Activated CD4-positive, alpha-beta T cell treated with anti-CD3 and anti-CD28 coated beads for 36 hours (primary cell): Measurements from ENCODE around the gene COL20A1. TPM values are rescaled to one million over a fixed set of nuclear protein-coding genes. Genes with fewer than 3 reads are reported as not detected.

Experiments
- ATAC-seq: fragments of 200-7000 bp; cut with Tn5 transposase; one replicate; pipeline ENCODE4 v1.10.0; 2021; ENCODE audit warnings: mild to moderate bottlenecking, moderate library complexity
- CTCF ChIA-PET: fragments of 350-600 bp; sonication (Branson Sonifier 250); formaldehyde crosslinking; loops from one replicate; lab custom pipeline; 2021; ENCODE audit warnings: antibody characterized with exemption; lab: Charles Lee
- POLR2A ChIA-PET: fragments of 350-600 bp; sonication (Branson Sonifier 250); formaldehyde crosslinking; loops from one replicate; lab custom pipeline; 2021; ENCODE audit warnings: antibody characterized with exemption, inconsistent platforms; lab: Charles Lee
- DNase-seq: peaks from one replicate; pipeline ENCODE4 v3.0.0-alpha.2; 2020
- H3K27ac Mint-ChIP-seq: one replicate; pipeline ENCODE4 v1.8.0; 2021; ENCODE audit warnings: mixed read lengths
- H3K27me3 Mint-ChIP-seq: one replicate; pipeline ENCODE4 v1.8.0; 2021; ENCODE audit warnings: mixed read lengths
- H3K36me3 Mint-ChIP-seq: one replicate; pipeline ENCODE4 v1.8.0; 2021; ENCODE audit warnings: low read depth, mixed read lengths
- H3K4me1 Mint-ChIP-seq: one replicate; pipeline ENCODE4 v1.8.0; 2021; ENCODE audit warnings: mixed read lengths
- H3K4me3 Mint-ChIP-seq: one replicate; pipeline ENCODE4 v1.8.0; 2021; ENCODE audit warnings: mild to moderate bottlenecking, moderate library complexity, mixed read lengths
- H3K9me3 Mint-ChIP-seq: one replicate; pipeline ENCODE4 v1.8.0; 2021; ENCODE audit warnings: low read depth, mixed read lengths
- intact Hi-C, 2 experiments: fragments of 100-400 bp; cut with DNase I in 1 of 2; cut with micrococcal nuclease in 1 of 2; formaldehyde crosslinking; loops; one replicate each; pipeline versions ENCODE4 v1.14.2 to v1.15.1; 2022 to 2024; cut with DNase I, micrococcal nuclease
- total RNA-seq, 2 experiments: library from RNA; stranded (reverse); gene quantifications; one replicate each; pipeline ENCODE4 v1.2.3, GENCODE V29; 2021

The COL20A1 gene
- total RNA-seq, 2 experiments from 2014 or later: 0.04 to 0.09 TPM

GRCh38 chr20:63286781-63287696 is 5.9 kb upstream of the COL20A1 start:
- H3K36me3 Mint-ChIP-seq: peaks cover 15% of the 10 kb centered on the region
- ATAC-seq: no peak
- H3K27me3 Mint-ChIP-seq: no peaks in the 10 kb centered on the region
- ChIA-PET CTCF (interaction anchor here (1.5 kb wide), 1 partner anchor 9 kb away, joined by 3 read pairs; no protein-coding TSS in a partner anchor), POLR2A (no interaction called here)
- peaks cover 3% of the 10 kb centered on the region for H3K4me1 Mint-ChIP-seq
- intact Hi-C loops: no loop called here
- H3K27ac Mint-ChIP-seq: no peak overlapping the region
- H3K9me3 Mint-ChIP-seq: no peaks in the 10 kb centered on the region
- H3K4me3 Mint-ChIP-seq: no peak overlapping the region
- no peak for DNase-seq

- DNase-seq: no peak
- Mint-ChIP-seq H3K4me3 (no peak overlapping the region), H3K9me3 (no peaks in the 10 kb centered on the region), H3K4me1 (peaks cover 3% of the 10 kb centered on the region), H3K27me3 (no peaks in the 10 kb centered on the region), H3K36me3 (peaks cover 12% of the 10 kb centered on the region), H3K27ac (no peak overlapping the region)
- intact Hi-C loops: no loop called here
- CTCF ChIA-PET: interaction anchor here (2.0 kb wide), 1 partner anchor 65 kb away, joined by 4 read pairs; no protein-coding TSS in a partner anchor
- POLR2A ChIA-PET: no interaction called here
- no peak for ATAC-seq
These were observed 5.0 kb upstream of the COL20A1 start for GRCh38 chr20:63287697-63288580.

- Mint-ChIP-seq H3K4me3 (no peak overlapping the region), H3K36me3 (peaks cover 12% of the 10 kb centered on the region), H3K27me3 (no peaks in the 10 kb centered on the region), H3K9me3 (no peaks in the 10 kb centered on the region), H3K27ac (no peak overlapping the region), H3K4me1 (peaks cover 3% of the 10 kb centered on the region)
- ChIA-PET POLR2A (no interaction called here), CTCF (interaction anchor here (2.0 kb wide), 1 partner anchor 65 kb away, joined by 4 read pairs; no protein-coding TSS in a partner anchor)
- no peak for DNase-seq
- intact Hi-C loops: no loop called here
- ATAC-seq: no peak
These were observed 4.3 kb upstream of the COL20A1 start for GRCh38 chr20:63288581-63289251.

GRCh38 chr20:63289311-63290135 is 3.5 kb upstream of the COL20A1 start:
- Mint-ChIP-seq H3K27ac (no peak overlapping the region), H3K27me3 (no peaks in the 10 kb centered on the region), H3K4me3 (no peak overlapping the region), H3K36me3 (peaks cover 12% of the 10 kb centered on the region), H3K4me1 (no peaks in the 10 kb centered on the region), H3K9me3 (no peaks in the 10 kb centered on the region)
- intact Hi-C loops: loop anchor here in 1 of 2 experiments (5.0 kb wide), 1 partner anchor 232 kb away; no protein-coding TSS in a partner anchor
- ATAC-seq (no peak), DNase-seq (no peak)
- ChIA-PET CTCF (interaction anchor here (2.0 kb wide), 1 partner anchor 66 kb away, joined by 4 read pairs; no protein-coding TSS in a partner anchor), POLR2A (no interaction called here)

- Mint-ChIP-seq H3K4me1 (peaks cover 1% of the 10 kb centered on the region), H3K4me3 (no peak overlapping the region), H3K9me3 (no peaks in the 10 kb centered on the region), H3K27ac (no peak overlapping the region), H3K27me3 (peaks cover 1% of the 10 kb centered on the region), H3K36me3 (peaks cover 12% of the 10 kb centered on the region)
- ATAC-seq (no peak), DNase-seq (no peak)
- POLR2A ChIA-PET: interaction anchor here (1.2 kb wide), 1 partner anchor 18 kb away, joined by 3 read pairs; the partner anchor contains the start of gene ARFGAP1
- intact Hi-C loops: loop anchor here in 1 of 2 experiments (5.0 kb wide), 1 partner anchor 233 kb away; no protein-coding TSS in a partner anchor
- CTCF ChIA-PET: interaction anchor here (2.0 kb wide), 1 partner anchor 67 kb away, joined by 4 read pairs; no protein-coding TSS in a partner anchor
These were observed 2.8 kb upstream of the COL20A1 start for GRCh38 chr20:63290136-63290676.

- DNase-seq (peak; percentile 85), ATAC-seq (peak; percentile 75)
- CTCF ChIA-PET: interaction anchor here (0.6 to 1.1 kb wide), 3 partner anchors 9 to 18 kb away, joined by 3 to 5 read pairs (median 4); no protein-coding TSS in a partner anchor
- Mint-ChIP-seq H3K9me3 (no peaks in the 10 kb centered on the region), H3K27me3 (peaks cover 5% of the 10 kb centered on the region), H3K27ac (no peak overlapping the region), H3K4me3 (no peak overlapping the region), H3K4me1 (peaks cover 6% of the 10 kb centered on the region), H3K36me3 (peaks cover 8% of the 10 kb centered on the region)
- intact Hi-C loops: loop anchor here in 1 of 2 experiments (1.0 to 5.0 kb wide), 2 partner anchors 68 to 234 kb away; no protein-coding TSS in a partner anchor
- POLR2A ChIA-PET: interaction anchor here (1.2 kb wide), 1 partner anchor 18 kb away, joined by 3 read pairs; the partner anchor contains the start of gene ARFGAP1
These were observed 2.1 kb upstream of the COL20A1 start for GRCh38 chr20:63290677-63291472.

GRCh38 chr20:63291811-63292210 is 1.2 kb upstream of the COL20A1 start:
- POLR2A ChIA-PET: no interaction called here
- Mint-ChIP-seq H3K9me3 (no peaks in the 10 kb centered on the region), H3K27me3 (peaks cover 5% of the 10 kb centered on the region), H3K27ac (no peak overlapping the region), H3K4me3 (no peak overlapping the region), H3K36me3 (peaks cover 6% of the 10 kb centered on the region), H3K4me1 (peaks cover 6% of the 10 kb centered on the region)
- CTCF ChIA-PET: interaction anchor here (0.5 to 1.1 kb wide), 4 partner anchors 10 to 191 kb away, joined by 3 to 4 read pairs (median 3); no protein-coding TSS in a partner anchor
- intact Hi-C loops: loop anchor here in 1 of 2 experiments (1.0 to 5.0 kb wide), 2 partner anchors 69 to 235 kb away; no protein-coding TSS in a partner anchor
- ATAC-seq: no peak
- DNase-seq: no peak

GRCh38 chr20:63292292-63292701 is 689 bp upstream of the COL20A1 start:
- no peak overlapping the region for H3K4me3 Mint-ChIP-seq
- peaks cover 6% of the 10 kb centered on the region for H3K4me1 Mint-ChIP-seq
- no peak for DNase-seq
- no peak for ATAC-seq
- H3K27ac Mint-ChIP-seq: no peak overlapping the region
- H3K9me3 Mint-ChIP-seq: no peaks in the 10 kb centered on the region
- ChIA-PET CTCF (interaction anchor here (0.5 to 0.6 kb wide), 2 partner anchors 151 to 190 kb away, joined by 3 read pairs; no protein-coding TSS in a partner anchor), POLR2A (no interaction called here)
- H3K27me3 Mint-ChIP-seq: peaks cover 5% of the 10 kb centered on the region
- H3K36me3 Mint-ChIP-seq: peaks cover 6% of the 10 kb centered on the region
- intact Hi-C loops: loop anchor here in 1 of 2 experiments (5.0 kb wide), 1 partner anchor 235 kb away; no protein-coding TSS in a partner anchor

GRCh38 chr20:63293456-63293855 is 470 bp downstream of the COL20A1 start:
- no peaks in the 10 kb centered on the region for H3K9me3 Mint-ChIP-seq
- no peak overlapping the region for H3K27ac Mint-ChIP-seq
- ATAC-seq (no peak), DNase-seq (no peak)
- CTCF ChIA-PET: no interaction called here
- POLR2A ChIA-PET: interaction anchor here (0.6 kb wide), 1 partner anchor 221 kb away, joined by 3 read pairs; no protein-coding TSS in a partner anchor
- H3K27me3 Mint-ChIP-seq: peaks cover 5% of the 10 kb centered on the region
- H3K4me3 Mint-ChIP-seq: no peak overlapping the region
- H3K36me3 Mint-ChIP-seq: peaks cover 3% of the 10 kb centered on the region
- H3K4me1 Mint-ChIP-seq: peaks cover 6% of the 10 kb centered on the region
- intact Hi-C loops: loop anchor here in 1 of 2 experiments (5.0 kb wide), 1 partner anchor 236 kb away; no protein-coding TSS in a partner anchor
